ENCODE measurements around the gene SEZ6. TPM values are rescaled to one million over a fixed set of nuclear protein-coding genes. Genes with fewer than 3 reads are reported as not detected.

Gene SEZ6
- total RNA-seq, 2 donors from 2014 or later, result not detected

DNA sequence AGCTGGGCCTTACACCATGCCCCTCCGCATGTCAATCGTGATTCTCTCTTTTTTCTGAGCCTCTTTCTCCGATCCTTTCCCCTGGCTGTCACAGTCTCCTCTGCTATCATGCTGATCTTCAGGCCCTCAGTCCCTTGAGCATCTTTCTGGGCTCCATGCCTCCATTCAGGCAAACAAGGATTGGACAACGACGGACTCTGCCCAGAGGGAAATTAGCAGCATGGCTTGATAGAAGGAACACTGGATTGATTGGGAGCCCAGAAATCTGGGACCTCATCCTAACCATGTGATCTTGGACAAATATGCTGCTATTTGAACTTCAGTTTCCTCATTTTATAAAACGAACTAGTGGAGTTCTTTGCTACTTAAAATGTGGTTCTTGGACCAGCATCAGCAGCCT, 35.0 kb downstream of the SEZ6 start:
- DNase-seq (ENCODE audit: low spot score) (no peak), ATAC-seq (no peak)
- H3K27ac Mint-ChIP-seq, result no peak overlapping the region
- no peaks in the 10 kb centered on the region for H3K4me1 Mint-ChIP-seq (ENCODE audit: low read depth in 2 of 2)
- H3K27me3 Mint-ChIP-seq, result no peaks in the 10 kb centered on the region
- no peak overlapping the region for H3K4me3 Mint-ChIP-seq
- H3K9me3 Mint-ChIP-seq, result no peaks in the 10 kb centered on the region
- no peaks in the 10 kb centered on the region for H3K36me3 Mint-ChIP-seq

DNA sequence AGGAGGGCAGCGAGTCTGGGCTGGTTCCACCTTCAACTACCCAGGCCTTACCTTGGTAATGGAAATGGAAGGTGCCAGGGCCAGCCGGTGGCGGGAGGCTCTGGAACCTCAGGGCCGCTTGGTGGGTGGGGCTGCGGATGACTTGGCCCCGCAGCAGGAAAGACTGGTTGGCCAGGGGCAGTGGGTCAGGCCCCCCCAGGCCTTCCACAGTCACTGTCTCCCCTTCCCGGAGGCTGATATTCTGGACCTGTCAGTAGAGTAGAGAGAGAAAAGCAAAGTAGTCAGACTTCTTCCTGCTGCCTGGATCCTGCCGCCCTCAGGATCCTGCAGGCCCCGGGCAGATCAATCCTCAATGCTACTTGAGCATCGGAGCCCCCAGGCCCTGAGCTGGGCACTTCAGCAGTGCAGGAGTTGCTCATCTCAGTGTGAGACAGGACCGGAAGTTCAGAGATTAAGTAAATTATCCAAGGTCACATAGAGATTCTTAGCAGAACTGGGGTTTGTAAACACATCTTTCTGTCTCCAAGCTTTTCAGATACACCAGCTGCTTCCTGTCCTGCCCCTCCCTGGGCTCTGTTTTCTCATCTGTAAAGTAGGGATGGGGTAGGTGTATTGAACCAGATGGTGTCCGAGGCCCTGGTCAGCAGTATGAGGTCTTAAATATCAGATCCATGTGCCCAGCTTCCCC, 36.0 kb downstream of the SEZ6 start:
- Mint-ChIP-seq H3K4me1 (ENCODE audit: low read depth in 2 of 2) (no peaks in the 10 kb centered on the region), H3K36me3 (no peaks in the 10 kb centered on the region), H3K27me3 (no peaks in the 10 kb centered on the region), H3K4me3 (no peak overlapping the region), H3K9me3 (no peaks in the 10 kb centered on the region), H3K27ac (no peak overlapping the region)
- ATAC-seq (no peak), DNase-seq (ENCODE audit: low spot score) (no peak)

DNA sequence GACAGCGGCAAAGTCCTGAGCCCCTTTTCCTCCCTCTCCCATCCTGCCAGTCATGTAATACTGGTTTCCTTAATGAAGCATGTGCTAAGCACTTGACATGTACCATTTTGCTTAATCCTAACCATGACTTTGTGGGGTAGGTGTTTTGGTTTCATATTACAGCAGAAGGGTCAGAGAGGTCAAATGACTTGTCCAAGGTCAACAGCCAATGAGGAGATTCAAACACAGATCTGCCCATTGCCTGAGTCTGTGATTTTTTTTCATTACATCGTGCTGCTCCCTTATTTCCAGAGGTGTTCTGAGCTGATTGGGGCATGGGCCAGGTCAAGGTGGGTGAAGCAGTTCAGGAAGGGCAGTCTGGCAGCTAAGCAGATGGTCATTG, 36.9 kb downstream of the SEZ6 start:
- no peak for ATAC-seq
- Mint-ChIP-seq H3K27me3 (peaks cover under 1% of the 10 kb centered on the region in 2 donors), H3K4me1 (ENCODE audit: low read depth in 2 of 2) (no peaks in the 10 kb centered on the region), H3K9me3 (no peaks in the 10 kb centered on the region), H3K4me3 (no peak overlapping the region), H3K36me3 (no peaks in the 10 kb centered on the region), H3K27ac (no peak overlapping the region)
- no peak for DNase-seq (ENCODE audit: low spot score)

DNA sequence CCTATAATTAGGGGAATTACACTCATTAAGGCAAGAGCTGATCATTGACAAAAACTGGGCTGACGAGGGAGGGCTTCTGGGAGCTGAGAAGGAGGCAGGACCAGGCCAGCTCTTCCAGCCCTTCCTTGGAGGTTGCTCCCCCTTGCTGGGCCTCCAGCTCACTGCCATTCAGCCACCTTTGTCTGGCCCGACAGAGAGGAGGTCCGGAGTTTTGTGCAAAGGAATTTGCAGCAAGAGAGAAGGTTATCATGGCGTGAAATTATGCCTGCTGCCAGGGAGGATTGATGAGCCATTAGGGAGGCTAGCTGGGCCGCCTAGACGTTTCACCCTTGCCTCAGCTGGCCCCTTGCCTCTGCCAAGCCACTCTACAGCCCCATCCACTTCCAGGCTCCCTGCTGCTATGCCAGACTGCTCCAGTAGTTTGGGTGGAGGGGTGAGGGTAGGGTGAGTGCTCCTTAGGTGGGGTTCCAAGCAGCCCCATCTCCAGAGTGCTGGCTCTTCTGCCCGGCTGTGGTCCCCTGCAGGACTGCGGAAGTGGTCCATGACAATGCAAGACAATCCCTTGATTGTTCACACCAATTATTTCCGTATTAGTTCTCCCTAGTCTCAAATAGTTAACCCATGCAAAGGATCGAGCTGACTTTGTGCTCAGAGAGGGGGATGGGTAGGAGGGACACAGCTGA, 37.5 kb downstream of the SEZ6 start:
- Mint-ChIP-seq H3K4me1 (ENCODE audit: low read depth in 2 of 2) (no peaks in the 10 kb centered on the region), H3K27me3 (peaks cover 6% of the 10 kb centered on the region in 2 donors), H3K4me3 (no peak overlapping the region), H3K36me3 (no peaks in the 10 kb centered on the region), H3K27ac (no peak overlapping the region), H3K9me3 (no peaks in the 10 kb centered on the region)
- no peak for ATAC-seq
- no peak for DNase-seq (ENCODE audit: low spot score)

DNA sequence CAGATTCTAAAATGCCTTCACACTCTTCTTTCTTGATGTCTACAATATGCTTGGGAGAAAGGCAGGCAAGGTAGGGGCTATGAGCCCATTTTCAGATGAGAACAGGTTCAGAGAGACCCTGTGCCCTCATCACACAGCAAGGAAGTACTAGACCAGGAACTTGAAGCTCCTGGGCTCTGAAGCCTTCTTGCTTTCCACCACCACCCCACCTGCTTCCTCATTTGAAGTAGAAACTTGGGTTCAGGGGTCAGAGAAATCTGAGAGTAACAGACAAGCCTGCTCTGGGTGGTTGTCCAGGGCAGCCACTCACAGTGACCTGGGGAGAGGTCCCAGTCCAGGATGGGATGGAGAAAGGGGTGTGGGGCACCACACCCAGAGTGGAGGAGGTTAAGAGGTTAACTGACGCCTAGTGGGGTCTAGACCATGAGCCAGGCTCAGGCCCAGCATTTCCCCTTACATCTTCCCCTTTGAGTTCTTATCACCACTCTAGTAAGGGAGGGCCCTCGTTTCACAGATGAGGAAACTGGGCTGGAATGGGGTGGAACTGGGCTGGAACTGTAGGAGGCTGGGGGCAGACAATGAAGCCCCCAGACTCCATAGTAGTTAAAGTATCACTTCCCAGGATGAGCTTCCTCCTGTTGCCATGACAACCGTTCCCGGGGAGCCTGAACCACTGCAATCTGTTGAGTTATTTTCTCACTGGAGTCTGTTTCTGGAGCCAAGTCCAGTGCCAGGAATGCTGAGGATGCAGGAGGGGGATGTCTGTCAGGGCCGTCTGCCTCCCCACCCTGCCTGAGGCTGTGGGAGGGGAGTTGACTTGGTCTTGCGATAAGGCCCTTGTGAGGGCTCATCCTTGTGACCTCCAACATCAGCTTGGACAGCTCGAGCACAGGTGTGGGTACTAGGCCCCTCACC, 38.4 kb downstream of the SEZ6 start:
- DNase-seq (ENCODE audit: low spot score), result no peak
- H3K27ac Mint-ChIP-seq, result peak overlapping the region in 1 of 2 donors; percentile 16
- no peak for ATAC-seq
- no peaks in the 10 kb centered on the region for H3K4me1 Mint-ChIP-seq (ENCODE audit: low read depth in 2 of 2)
- no peak overlapping the region for H3K4me3 Mint-ChIP-seq
- peaks cover 9 to 12% of the 10 kb centered on the region in 2 donors for H3K27me3 Mint-ChIP-seq
- H3K36me3 Mint-ChIP-seq, result no peaks in the 10 kb centered on the region
- H3K9me3 Mint-ChIP-seq, result no peaks in the 10 kb centered on the region

DNA sequence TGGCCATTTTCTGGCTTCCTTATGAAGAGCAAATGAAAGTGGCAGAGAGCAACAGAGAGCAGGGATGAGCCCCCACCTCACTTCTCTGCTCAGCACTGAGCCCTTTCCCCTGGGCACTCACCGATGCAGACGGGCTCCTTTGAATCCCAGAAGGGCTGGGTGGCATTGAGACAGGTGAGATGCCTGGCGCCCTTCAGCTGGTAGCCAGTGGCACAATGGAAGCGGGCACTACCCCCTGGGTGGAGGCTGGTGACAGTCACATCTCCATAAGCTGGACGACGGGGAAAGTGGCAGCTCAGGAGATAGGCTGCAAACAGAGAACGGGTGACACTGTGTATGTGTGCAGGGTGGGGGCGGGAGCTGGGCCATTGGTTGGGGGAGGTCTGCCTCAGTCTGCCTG, 42.0 kb downstream of the SEZ6 start:
- Mint-ChIP-seq H3K9me3 (no peaks in the 10 kb centered on the region), H3K4me1 (ENCODE audit: low read depth in 2 of 2) (no peaks in the 10 kb centered on the region), H3K27ac (no peak overlapping the region), H3K36me3 (no peaks in the 10 kb centered on the region), H3K4me3 (no peak overlapping the region), H3K27me3 (peaks cover 12 to 13% of the 10 kb centered on the region in 2 donors)
- no peak for DNase-seq (ENCODE audit: low spot score)
- no peak for ATAC-seq

DNA sequence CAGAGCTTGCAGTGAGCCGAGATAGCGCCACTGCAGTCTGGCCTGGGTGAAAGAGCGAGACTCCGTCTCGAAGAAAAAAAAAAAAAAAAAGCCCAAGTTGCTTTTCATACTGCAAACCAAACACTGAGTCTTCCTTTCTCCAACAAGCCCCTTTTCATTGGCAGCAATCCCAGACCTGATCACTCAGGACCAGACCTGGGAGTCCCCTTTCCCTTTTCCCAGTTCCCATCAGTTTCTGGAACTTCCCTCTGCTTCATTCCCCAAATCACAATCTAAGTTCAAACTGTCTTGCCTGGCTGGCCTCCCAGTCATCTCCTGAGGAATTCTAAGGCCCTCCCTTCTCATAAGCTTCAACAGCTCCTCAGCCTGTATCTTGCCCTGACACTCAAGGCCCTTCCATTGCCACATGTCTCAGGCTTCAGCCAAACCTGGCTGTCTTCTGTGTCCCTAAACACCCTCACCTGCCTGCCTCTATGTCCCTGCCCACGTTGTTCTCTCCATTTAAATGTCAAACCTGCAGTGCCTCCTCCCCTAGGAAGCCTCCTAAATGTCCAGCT, 42.7 kb downstream of the SEZ6 start:
- Mint-ChIP-seq H3K9me3 (no peaks in the 10 kb centered on the region), H3K36me3 (no peaks in the 10 kb centered on the region), H3K27ac (no peak overlapping the region), H3K27me3 (peaks cover 12 to 13% of the 10 kb centered on the region in 2 donors), H3K4me3 (no peak overlapping the region), H3K4me1 (ENCODE audit: low read depth in 2 of 2) (no peaks in the 10 kb centered on the region)
- DNase-seq (ENCODE audit: low spot score), result no peak
- ATAC-seq, result no peak

DNA sequence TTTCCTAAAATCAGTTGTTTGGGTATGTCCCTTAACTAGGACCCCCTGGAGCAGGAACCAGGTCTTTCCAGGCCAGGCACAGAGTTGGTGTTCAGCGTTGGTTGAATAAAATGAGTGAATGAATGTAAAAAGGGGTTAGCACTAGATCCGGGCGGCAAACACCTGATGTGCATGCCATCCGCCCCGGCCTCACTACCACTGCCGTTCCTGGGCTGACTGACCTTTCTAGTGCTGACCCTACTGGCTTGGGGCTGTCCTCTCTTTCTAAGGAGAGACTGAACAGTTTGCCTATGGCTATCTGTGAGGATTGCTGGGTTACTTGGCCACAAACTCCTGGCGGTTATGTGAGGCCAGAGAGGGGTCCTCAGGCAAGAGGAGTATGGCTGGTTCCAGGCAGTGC, 44.4 kb downstream of the SEZ6 start:
- Mint-ChIP-seq H3K27ac (no peak overlapping the region), H3K4me1 (ENCODE audit: low read depth in 2 of 2) (no peaks in the 10 kb centered on the region), H3K36me3 (no peaks in the 10 kb centered on the region), H3K27me3 (peaks cover 12 to 13% of the 10 kb centered on the region in 2 donors), H3K4me3 (no peak overlapping the region), H3K9me3 (no peaks in the 10 kb centered on the region)
- no peak for ATAC-seq
- no peak for DNase-seq (ENCODE audit: low spot score)

DNA sequence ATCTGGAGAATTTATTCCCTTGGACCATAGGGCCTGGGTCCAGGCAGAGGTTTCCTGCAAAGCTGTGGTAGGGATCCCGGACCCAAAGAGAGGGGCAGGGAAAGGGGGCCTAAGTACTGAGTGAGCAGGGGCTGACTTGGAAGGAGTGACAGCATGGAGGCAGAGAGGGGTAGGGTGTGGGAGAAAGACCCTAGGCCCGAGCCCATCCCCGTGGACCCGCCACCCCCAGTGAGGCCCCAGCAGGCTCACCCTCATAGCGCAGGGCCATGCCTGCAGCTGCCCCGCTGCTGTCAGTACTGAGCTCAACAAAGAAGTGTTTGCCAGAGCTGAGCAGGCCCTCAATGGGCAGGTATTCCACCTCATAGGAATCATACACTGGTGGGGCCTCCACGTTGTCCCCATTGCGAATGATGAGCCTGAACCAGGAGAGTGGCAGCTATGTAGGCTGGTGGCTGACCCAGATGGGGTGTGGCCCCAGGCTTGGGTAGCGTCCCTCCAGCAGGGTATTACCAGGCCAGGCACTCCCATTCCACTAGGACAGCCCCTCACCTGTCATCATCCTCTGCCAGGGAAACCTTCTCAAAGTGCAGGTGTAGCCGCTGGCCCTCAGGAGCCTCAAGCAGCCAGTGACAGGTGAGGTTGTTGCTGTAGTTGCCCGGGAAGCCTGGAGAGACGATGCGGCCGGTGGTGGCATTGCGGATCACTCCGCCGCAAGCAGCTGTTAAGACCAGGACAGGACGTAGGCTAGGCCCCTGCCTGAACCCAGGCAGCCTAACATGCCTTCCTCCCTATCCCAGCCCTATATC, 45.4 kb downstream of the SEZ6 start:
- no peaks in the 10 kb centered on the region for H3K4me1 Mint-ChIP-seq (ENCODE audit: low read depth in 2 of 2)
- DNase-seq (ENCODE audit: low spot score), result no peak
- peak in 1 of 2 donors; percentile 31 for ATAC-seq
- no peak overlapping the region for H3K27ac Mint-ChIP-seq
- no peak overlapping the region for H3K4me3 Mint-ChIP-seq
- H3K27me3 Mint-ChIP-seq, result peaks cover 12 to 13% of the 10 kb centered on the region in 2 donors
- no peaks in the 10 kb centered on the region for H3K36me3 Mint-ChIP-seq
- H3K9me3 Mint-ChIP-seq, result no peaks in the 10 kb centered on the region

DNA sequence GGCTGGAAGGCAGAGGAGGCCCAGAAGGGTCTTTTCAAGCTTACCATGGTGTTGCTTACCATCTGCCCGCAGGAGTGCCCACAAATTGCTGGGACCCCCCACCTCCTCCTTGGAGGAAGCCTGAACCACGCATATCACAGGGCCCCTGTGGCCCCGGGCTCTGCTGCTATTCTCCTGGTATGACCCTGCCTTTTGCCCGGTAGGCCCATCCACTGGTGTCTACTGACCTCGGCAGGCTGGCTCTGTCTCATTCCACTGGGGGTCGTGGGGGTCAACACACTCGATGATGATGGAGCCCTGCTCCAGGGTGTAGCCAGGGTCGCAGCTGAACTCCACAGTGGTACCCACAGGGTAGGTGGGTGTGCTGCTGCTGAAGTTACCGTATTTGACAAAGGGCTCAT, 46.4 kb downstream of the SEZ6 start:
- no peaks in the 10 kb centered on the region for H3K9me3 Mint-ChIP-seq
- DNase-seq (ENCODE audit: low spot score), result no peak
- H3K27ac Mint-ChIP-seq, result no peak overlapping the region
- no peak for ATAC-seq
- H3K36me3 Mint-ChIP-seq, result no peaks in the 10 kb centered on the region
- no peak overlapping the region for H3K4me3 Mint-ChIP-seq
- H3K27me3 Mint-ChIP-seq, result peaks cover 12 to 13% of the 10 kb centered on the region in 2 donors
- no peaks in the 10 kb centered on the region for H3K4me1 Mint-ChIP-seq (ENCODE audit: low read depth in 2 of 2)

DNA sequence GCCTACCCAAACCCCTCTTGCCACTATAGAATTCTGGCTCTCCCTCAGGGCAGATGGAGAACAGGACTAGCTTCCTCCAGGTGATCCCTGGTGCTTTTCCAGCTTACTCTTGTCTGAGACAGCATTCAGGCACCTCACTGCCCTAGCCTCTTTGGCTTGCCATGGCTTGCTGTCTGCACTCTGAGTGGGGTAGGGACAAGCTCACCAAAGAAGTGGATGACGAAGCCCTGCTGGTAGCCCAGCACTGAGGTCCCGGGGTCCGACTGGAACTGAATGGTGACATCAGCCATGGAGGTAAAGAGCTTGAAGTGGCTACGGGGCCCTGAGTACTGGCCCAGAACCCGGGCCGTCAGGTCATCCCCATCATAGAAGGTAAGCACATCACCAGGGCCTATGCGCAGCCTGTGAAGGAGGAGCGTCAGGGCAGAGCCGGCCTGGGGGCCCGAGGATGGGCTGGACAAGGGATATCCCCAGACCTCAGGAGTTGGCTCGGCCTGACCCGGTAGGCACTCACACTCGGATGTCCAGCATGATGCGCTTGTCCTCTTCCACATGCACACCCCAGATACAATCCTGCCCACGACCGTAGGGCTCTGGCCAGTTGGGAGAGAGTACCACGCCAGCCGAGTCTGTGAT, 46.9 kb downstream of the SEZ6 start:
- no peak for ATAC-seq
- H3K27me3 Mint-ChIP-seq, result peaks cover 12 to 13% of the 10 kb centered on the region in 2 donors
- no peaks in the 10 kb centered on the region for H3K9me3 Mint-ChIP-seq
- no peak for DNase-seq (ENCODE audit: low spot score)
- no peaks in the 10 kb centered on the region for H3K36me3 Mint-ChIP-seq
- no peak overlapping the region for H3K4me3 Mint-ChIP-seq
- H3K4me1 Mint-ChIP-seq (ENCODE audit: low read depth in 2 of 2), result no peaks in the 10 kb centered on the region
- no peak overlapping the region for H3K27ac Mint-ChIP-seq

DNA sequence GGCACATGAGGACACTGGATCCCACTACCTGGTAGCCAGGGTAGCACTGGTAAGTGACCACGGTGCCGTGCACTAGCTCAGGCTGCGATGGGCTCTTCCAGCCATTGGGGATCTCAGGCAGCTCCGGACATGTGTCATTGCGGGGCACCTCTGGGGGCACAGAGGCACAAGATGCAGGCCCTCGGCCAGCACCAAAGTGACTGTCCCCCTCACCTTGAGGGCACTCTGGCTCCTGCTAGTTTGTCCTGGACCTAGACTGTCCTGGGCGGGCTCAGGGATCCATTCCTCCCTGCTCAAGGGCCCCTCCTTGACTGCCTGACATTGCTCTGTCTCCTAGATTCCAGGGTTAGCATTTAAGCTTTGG, 47.9 kb downstream of the SEZ6 start:
- Mint-ChIP-seq H3K27ac (no peak overlapping the region), H3K4me1 (ENCODE audit: low read depth in 2 of 2) (no peaks in the 10 kb centered on the region), H3K27me3 (peaks cover 2 to 4% of the 10 kb centered on the region in 2 donors), H3K9me3 (no peaks in the 10 kb centered on the region), H3K36me3 (no peaks in the 10 kb centered on the region), H3K4me3 (no peak overlapping the region)
- no peak for ATAC-seq
- no peak for DNase-seq (ENCODE audit: low spot score)
